H1 (cell line): Measurements from ENCODE around the gene MKLN1. TPM values are rescaled to one million over a fixed set of nuclear protein-coding genes. Genes with fewer than 3 reads are reported as not detected.
A peak's percentile ranks its signal among the peaks of the same experiment; 100 is the strongest.

Experiments
- CTCF ChIA-PET: fragments of 300-600 bp; sonication (Branson Sonifier 250); formaldehyde crosslinking; loops from one replicate; lab custom pipeline; 2021; ENCODE audit not compliant: partially characterized antibody; lab: Charles Lee
- POLR2A ChIA-PET: fragments of 300-600 bp; sonication (Branson Sonifier 250); formaldehyde crosslinking; loops from one replicate; lab custom pipeline; 2021; ENCODE audit warnings: inconsistent platforms; ENCODE audit not compliant: partially characterized antibody; lab: Charles Lee
- DNase-seq, 2 experiments: peaks; one replicate each; pipeline versions ENCODE4 v3.0.0 to v3.0.0-alpha.2; 2010 to 2022; ENCODE audit warnings: low spot score in 2 of 2, low read depth in 1 of 2, mixed read lengths in 1 of 2
- FAIRE-seq: peaks from 2 replicates; lab custom pipeline; 2011; peaks lifted over from hg19 to GRCh38; lab: Jason Lieb, UNC
- H2AFZ ChIP-seq: 2 replicates; pipeline ENCODE4 v1.8.1; 2012; ENCODE audit warnings: low read length, inconsistent platforms
- H2AK5ac ChIP-seq: 2 replicates; pipeline ENCODE4 v1.6.1; 2013; ENCODE audit warnings: low read depth, low read length
- H2BK120ac ChIP-seq: replicated peaks from 2 replicates; pipeline ENCODE3; 2013; ENCODE audit warnings: low read depth, low read length, inconsistent platforms
- H2BK12ac ChIP-seq: 2 replicates; pipeline ENCODE4 v1.6.1; 2013; ENCODE audit warnings: low read depth, low read length
- H2BK15ac ChIP-seq: 2 replicates; pipeline ENCODE4 v1.6.1; 2013; ENCODE audit warnings: low read length
- H2BK20ac ChIP-seq: 2 replicates; pipeline ENCODE4 v1.6.1; 2013; ENCODE audit warnings: low read length
- H2BK5ac ChIP-seq: 2 replicates; pipeline ENCODE4 v1.6.1; 2013; ENCODE audit warnings: low read depth, low read length
- H3K14ac ChIP-seq: 2 replicates; pipeline ENCODE4 v1.6.1; 2013; ENCODE audit warnings: inconsistent platforms; ENCODE audit not compliant: insufficient read length
- H3K18ac ChIP-seq: 2 replicates; pipeline ENCODE4 v1.6.1; 2013; ENCODE audit warnings: low read length; ENCODE audit errors: extremely low read depth
- H3K23ac ChIP-seq: 2 replicates; pipeline ENCODE4 v1.6.1; 2013; ENCODE audit warnings: inconsistent platforms; ENCODE audit not compliant: insufficient read length
- H3K23me2 ChIP-seq: 2 replicates; pipeline ENCODE4 v1.6.1; 2013; ENCODE audit warnings: low read depth, low read length
- H3K27ac ChIP-seq: 2 replicates; pipeline ENCODE4 v1.6.1; 2011; ENCODE audit warnings: low read depth, low read length, inconsistent platforms
- H3K27me3 ChIP-seq, 4 experiments: replicated peaks in 1 of 4; 1 replicate in 1 of 4; 2 replicates in 3 of 4; pipeline versions ENCODE4 v1.6.1 to v1.8.1; 2011 to 2013; ENCODE audit warnings: low read length in 3 of 4, mild to moderate bottlenecking in 3 of 4, inconsistent platforms in 2 of 4, mixed read lengths in 2 of 4, moderate library complexity in 1 of 4; ENCODE audit not compliant: control insufficient read depth in 3 of 4, insufficient read depth in 3 of 4; ENCODE audit errors: extremely low read depth in 1 of 4
- H3K36me3 ChIP-seq, 4 experiments: 2 replicates each; pipeline versions ENCODE4 v1.6.1 to v1.8.1; 2011 to 2013; ENCODE audit warnings: mild to moderate bottlenecking in 4 of 4, low read length in 3 of 4, moderate library complexity in 2 of 4, control low read depth in 1 of 4, inconsistent platforms in 1 of 4; ENCODE audit not compliant: insufficient read depth in 4 of 4, control insufficient read depth in 2 of 4
- H3K4ac ChIP-seq: replicated peaks from 2 replicates; pipeline ENCODE3; 2013; ENCODE audit warnings: low read length, low read depth, mixed read lengths, inconsistent platforms; ENCODE audit not compliant: insufficient read length
- H3K4me1 ChIP-seq, 4 experiments: replicated peaks in 1 of 4; 1 replicate in 1 of 4; 2 replicates in 3 of 4; pipeline versions ENCODE4 v1.6.1 to v1.8.1; 2011 to 2013; ENCODE audit warnings: low read length in 3 of 4, inconsistent platforms in 2 of 4, mixed read lengths in 1 of 4; ENCODE audit not compliant: insufficient read depth in 4 of 4, control insufficient read depth in 3 of 4
- H3K4me2 ChIP-seq, 2 experiments: 2 replicates each; pipeline versions ENCODE4 v1.6.1 to v1.8.1; 2011 to 2013; ENCODE audit warnings: low read depth in 2 of 2, low read length in 2 of 2, control low read depth in 1 of 2, inconsistent platforms in 1 of 2, mild to moderate bottlenecking in 1 of 2; ENCODE audit not compliant: insufficient read depth in 1 of 2
- H3K4me3 ChIP-seq, 4 experiments: fragments of 200-600, 300-600 bp in 1 of 4; sonication (generic), shearing (Covaris generic), sonication (Bioruptor Twin) in 1 of 4; 2 replicates each; pipeline versions ENCODE4 v1.5.1 to v1.8.1; 2011 to 2016; ENCODE audit warnings: low read length in 4 of 4, low read depth in 3 of 4, control low read depth in 2 of 4, inconsistent platforms in 2 of 4, mild to moderate bottlenecking in 2 of 4, mixed read lengths in 1 of 4, moderate library complexity in 1 of 4; ENCODE audit not compliant: insufficient read depth in 2 of 4; ENCODE audit errors: extremely low read depth in 1 of 4
- H3K56ac ChIP-seq: replicated peaks from 2 replicates; pipeline ENCODE3; 2013; ENCODE audit warnings: low read depth, mild to moderate bottlenecking, mixed read lengths, low read length, inconsistent platforms; ENCODE audit not compliant: insufficient read length
- H3K79me1 ChIP-seq: 2 replicates; pipeline ENCODE4 v1.6.1; 2013; ENCODE audit warnings: low read depth, low read length, control low read depth
- H3K79me2 ChIP-seq, 2 experiments: 2 replicates each; pipeline versions ENCODE4 v1.6.1 to v1.8.1; 2012 to 2013; ENCODE audit warnings: low read length in 2 of 2, mild to moderate bottlenecking in 2 of 2, inconsistent platforms in 1 of 2; ENCODE audit not compliant: insufficient read depth in 2 of 2, control insufficient read depth in 1 of 2
- H3K9ac ChIP-seq, 4 experiments: replicated peaks in 1 of 4; 1 replicate in 1 of 4; 2 replicates in 3 of 4; pipeline versions ENCODE4 v1.6.1 to v1.8.1; 2011 to 2013; ENCODE audit warnings: low read depth in 3 of 4, low read length in 3 of 4, control low read depth in 2 of 4, mild to moderate bottlenecking in 2 of 4, moderate library complexity in 2 of 4, inconsistent platforms in 1 of 4; ENCODE audit errors: extremely low read depth in 1 of 4
- H3K9me3 ChIP-seq, 2 experiments: 2 replicates each; pipeline versions ENCODE4 v1.6.1 to v1.8.1; 2012 to 2013; ENCODE audit warnings: mild to moderate bottlenecking in 2 of 2, moderate library complexity in 2 of 2, control low read depth in 1 of 2, inconsistent platforms in 1 of 2, low read depth in 1 of 2, low read length in 1 of 2, mixed read lengths in 1 of 2; ENCODE audit not compliant: insufficient read depth in 2 of 2
- H4K20me1 ChIP-seq, 2 experiments: replicated peaks in 1 of 2; 2 replicates each; pipeline versions ENCODE3 to v1.8.1; 2011 to 2013; ENCODE audit warnings: inconsistent platforms in 2 of 2, low read length in 2 of 2, mild to moderate bottlenecking in 1 of 2; ENCODE audit not compliant: insufficient read depth in 2 of 2, control insufficient read depth in 1 of 2
- H4K5ac ChIP-seq: 2 replicates; pipeline ENCODE4 v1.6.1; 2013; ENCODE audit warnings: low read length, low read depth, mixed read lengths, inconsistent platforms; ENCODE audit not compliant: insufficient read length
- H4K8ac ChIP-seq: 2 replicates; pipeline ENCODE4 v1.8.0; 2013; ENCODE audit warnings: mild to moderate bottlenecking, moderate library complexity, low read length, inconsistent platforms; ENCODE audit not compliant: insufficient read depth; ENCODE audit errors: extremely low read depth
- H4K91ac ChIP-seq: replicated peaks from 2 replicates; pipeline ENCODE3; 2013; ENCODE audit warnings: low read length, mixed read lengths, inconsistent platforms; ENCODE audit not compliant: insufficient read length
- ASH2L ChIP-seq: fragments of 200-600, 300-600 bp; sonication (generic); IDR thresholded peaks from one replicate; pipeline ENCODE4 v1.7.1; 2017; ENCODE audit warnings: low read length
- CEBPB ChIP-seq: IDR thresholded peaks from 2 replicates; pipeline ENCODE4 v1.6.1; 2012; ENCODE audit warnings: low read depth, low read length
- CHD2 ChIP-seq: IDR thresholded peaks from 2 replicates; pipeline ENCODE4 v1.6.1; 2012; ENCODE audit warnings: low read length, improper control_type of control experiment
- FOSL1 ChIP-seq: IDR thresholded peaks from 2 replicates; pipeline ENCODE4 v1.6.1; 2011; ENCODE audit warnings: mild to moderate bottlenecking, low read depth, low read length, moderate library complexity; ENCODE audit not compliant: insufficient read depth
- GABPA ChIP-seq: IDR thresholded peaks from 2 replicates; pipeline ENCODE4 v1.6.1; 2011; ENCODE audit warnings: mild to moderate bottlenecking, low read length, moderate library complexity, borderline replicate concordance; ENCODE audit not compliant: insufficient read depth
- HDAC2 ChIP-seq, 2 experiments: fragments of 300-600 bp in 1 of 2; sonication (generic) in 1 of 2; IDR thresholded peaks; 2 replicates each; pipeline ENCODE4 v1.6.1; 2011 to 2012; ENCODE audit warnings: low read depth in 2 of 2, low read length in 2 of 2, mild to moderate bottlenecking in 2 of 2, moderate library complexity in 2 of 2, borderline replicate concordance in 1 of 2, inconsistent platforms in 1 of 2
- POLR2A ChIP-seq, 2 experiments: IDR thresholded peaks; 1 replicate in 1 of 2; 2 replicates in 1 of 2; pipeline ENCODE4 v1.6.1; 2011; ENCODE audit warnings: low read depth in 2 of 2, low read length in 2 of 2, mild to moderate bottlenecking in 2 of 2; ENCODE audit errors: control extremely low read depth in 1 of 2
- RXRA ChIP-seq: IDR thresholded peaks from 2 replicates; pipeline ENCODE4 v1.6.1; 2011; ENCODE audit warnings: low read depth, mild to moderate bottlenecking, low read length, moderate library complexity; ENCODE audit not compliant: insufficient read depth
- SAP30 ChIP-seq: fragments of 300-600 bp; sonication (generic); IDR thresholded peaks from 2 replicates; pipeline ENCODE4 v1.7.1; 2012; ENCODE audit warnings: low read length, moderate library complexity, mild to moderate bottlenecking, inconsistent platforms; ENCODE audit not compliant: insufficient read depth, insufficient replicate concordance
- SIX5 ChIP-seq: IDR thresholded peaks from 2 replicates; pipeline ENCODE4 v1.6.1; 2011; ENCODE audit warnings: mild to moderate bottlenecking, low read depth, low read length
- TBP ChIP-seq: IDR thresholded peaks from 2 replicates; pipeline ENCODE4 v1.6.1; 2011; ENCODE audit warnings: low read depth, low read length, improper control_type of control experiment
- WGBS, 2 experiments: shearing (Covaris generic) in 1 of 2; methylation state at CpG; one replicate each; pipeline versions ENCODE4 v1.1.6 to v1.1.7; 2013 to 2015; ENCODE audit warnings: low lambda C conversion rate in 2 of 2, mixed read lengths in 2 of 2, inconsistent platforms in 1 of 2, low coverage in 1 of 2, missing lambda C conversion rate in 1 of 2; ENCODE audit not compliant: insufficient replicate concordance in 2 of 2, insufficient coverage in 1 of 2, insufficient read length in 1 of 2; ENCODE audit errors: extremely low coverage in 1 of 2, missing lambda C conversion rate in 1 of 2; 5-methylcytosine and 5-hydroxymethylcytosine counted together
- polyA plus RNA-seq, 7 experiments: library from polyadenylated mRNA; depleted of rRNA in 3 of 7; stranded (reverse) in 5 of 7; unstranded in 2 of 7; fragments of >200 nt in 5 of 7; fragments of 200-250 nt in 2 of 7; gene quantifications; 1 replicate in 5 of 7; 2 replicates in 1 of 7; 4 replicates in 1 of 7; pipeline versions ENCODE4 v1.2.1 to v1.2.3, GENCODE V29; 2011 to 2013; ENCODE audit warnings: missing spikeins in 2 of 7, mixed read lengths in 2 of 7
- total RNA-seq: library from RNA; stranded (reverse); fragmentation: NEBNext Ultra II Directional; extraction: Animal tissue kit (Norgen Biotek cat#: 25700); gene quantifications from 2 replicates; pipeline ENCODE4 v1.2.1, GENCODE V29; 2021
- TF ChIP-seq, protein P1 (sequence below): IDR thresholded peaks from 2 replicates; pipeline ENCODE4 v1.6.1; 2012; ENCODE audit warnings: low read length, inconsistent platforms

Gene MKLN1
- total and polyA plus RNA-seq, 2 of the 8 experiments (the other 6 are each of a cell fraction or from before 2014, with no cell fraction given), result 22.3 to 50.9 TPM

DNA sequence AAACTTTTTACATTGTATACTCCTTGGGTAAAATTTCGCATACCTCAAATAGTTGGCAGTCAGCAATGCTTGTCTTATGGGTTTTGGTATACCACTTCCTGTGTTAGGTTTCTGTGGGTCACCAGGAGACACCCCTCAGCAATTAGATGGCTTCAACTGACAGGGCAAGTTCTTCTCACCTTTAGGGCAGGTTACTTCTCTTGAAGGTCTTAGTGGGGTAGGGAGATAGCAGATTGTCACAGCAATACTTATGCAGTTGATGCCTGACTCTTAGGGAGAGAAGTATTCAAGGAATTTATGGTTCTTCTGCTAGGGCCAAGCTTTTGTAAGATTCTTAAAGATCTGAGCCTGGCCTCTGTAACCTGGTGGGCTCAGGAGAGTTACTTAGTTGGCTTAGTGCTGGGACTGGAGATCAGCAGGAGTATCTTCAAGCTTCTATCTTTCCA is 42.9 kb downstream of the MKLN1 start:
- DNase-seq, result peak in 1 of 2 experiments; percentile 5
- WGBS, 2 experiments, result 80% methylated on average over 1 of the region's 1 CpG; no CpG with 5 or more reads in 1 of the 2 experiments
- TF ChIP-seq CEBPB (no peak), POLR2A (IDR thresholded peaks at IDR 0.05; ENCODE audit: control extremely low read depth in 1 of 2, low read depth in 2 of 2, low read length in 2 of 2) (no peak), TBP (no peak), RXRA (no peak), CHD2 (no peak), FOSL1 (no peak), SAP30 (no peak), ASH2L (no peak), HDAC2 (IDR thresholded peaks at IDR 0.05; ENCODE audit: borderline replicate concordance in 1 of 2, low read depth in 2 of 2, low read length in 2 of 2) (peak in 1 of 2 experiments; percentile 16; a peak in 1 of 4 replicates), SIX5 (no peak), GABPA (no peak)
- TF ChIP-seq, protein P1, sequence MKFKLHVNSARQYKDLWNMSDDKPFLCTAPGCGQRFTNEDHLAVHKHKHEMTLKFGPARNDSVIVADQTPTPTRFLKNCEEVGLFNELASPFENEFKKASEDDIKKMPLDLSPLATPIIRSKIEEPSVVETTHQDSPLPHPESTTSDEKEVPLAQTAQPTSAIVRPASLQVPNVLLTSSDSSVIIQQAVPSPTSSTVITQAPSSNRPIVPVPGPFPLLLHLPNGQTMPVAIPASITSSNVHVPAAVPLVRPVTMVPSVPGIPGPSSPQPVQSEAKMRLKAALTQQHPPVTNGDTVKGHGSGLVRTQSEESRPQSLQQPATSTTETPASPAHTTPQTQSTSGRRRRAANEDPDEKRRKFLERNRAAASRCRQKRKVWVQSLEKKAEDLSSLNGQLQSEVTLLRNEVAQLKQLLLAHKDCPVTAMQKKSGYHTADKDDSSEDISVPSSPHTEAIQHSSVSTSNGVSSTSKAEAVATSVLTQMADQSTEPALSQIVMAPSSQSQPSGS, result no peak

More for the DNA sequence above, 42.9 kb downstream of the MKLN1 start:
- H2BK120ac ChIP-seq, result no peak overlapping the region
- no peak overlapping the region for H2BK15ac ChIP-seq
- no peak overlapping the region for H3K27ac ChIP-seq
- H2BK12ac ChIP-seq, result no peak overlapping the region
- H3K4me3 ChIP-seq, result no peak overlapping the region; a peak in 1 of 8 replicates
- FAIRE-seq, result peak; percentile 92
- H3K4me1 ChIP-seq, result peaks cover 0 to 13% (median 7%) of the 10 kb centered on the region in 4 experiments; a peak in 3 of 7 replicates
- H2BK5ac ChIP-seq, result no peak overlapping the region
- peak overlapping the region; percentile 12 to 44; a peak in 3 of 4 replicates for H3K4me2 ChIP-seq
- ChIA-PET POLR2A (interaction anchor here (1.8 kb wide), 1 partner anchor 45 kb away, joined by 3 read pairs; no protein-coding TSS in a partner anchor), CTCF (interaction anchor here (1.1 to 1.3 kb wide), 2 partner anchors 11 to 24 kb away, joined by 3 to 4 read pairs; no protein-coding TSS in a partner anchor)
- no peak overlapping the region for H2AK5ac ChIP-seq
- H3K9ac ChIP-seq, result no peak overlapping the region
- no peak overlapping the region for H4K91ac ChIP-seq
- no peak overlapping the region for H2AFZ ChIP-seq
- H3K27me3 ChIP-seq, result no peaks in the 10 kb centered on the region
- no peak overlapping the region for H4K5ac ChIP-seq
- H3K18ac ChIP-seq, result no peak overlapping the region
- no peak overlapping the region for H3K56ac ChIP-seq
- no peaks in the 10 kb centered on the region for H3K79me1 ChIP-seq
- peaks cover 6 to 97% of the 10 kb centered on the region in 2 experiments for H3K79me2 ChIP-seq
- no peaks in the 10 kb centered on the region for H3K36me3 ChIP-seq
- H3K4ac ChIP-seq, result no peak overlapping the region
- no peaks in the 10 kb centered on the region for H3K9me3 ChIP-seq
- no peak overlapping the region for H2BK20ac ChIP-seq
- peaks cover 3% of the 10 kb centered on the region in 2 experiments for H4K20me1 ChIP-seq
- no peak overlapping the region for H4K8ac ChIP-seq
- H3K23me2 ChIP-seq, result no peaks in the 10 kb centered on the region
- H3K14ac ChIP-seq, result no peak overlapping the region
- no peak overlapping the region for H3K23ac ChIP-seq
